ENCODE results near the gene ALDOB. TPM values are rescaled to one million over a fixed set of nuclear protein-coding genes. Genes with fewer than 3 reads are reported as not detected.
A peak's percentile ranks its signal among the peaks of the same experiment; 100 is the strongest.

ALDOB gene
- total and polyA plus RNA-seq, 2 of the 13 experiments (the other 11 are each of a cell fraction or from before 2014, with no cell fraction given): 0.29 to 0.97 TPM

GRCh38 chr9:101421653-101422065 lies 13.9 kb downstream of the ALDOB start (continued):
- no peak for TF ChIP-seq KIAA2018 (CRISPR knock-in tag; IDR thresholded peaks at IDR 0.05; ENCODE audit: borderline replicate concordance)
- no peak for TF ChIP-seq RBM22 (optimal IDR thresholded peaks at IDR 0.05; ENCODE audit: low read length)
- no peak for TF ChIP-seq ELK4 (CRISPR knock-in tag; IDR thresholded peaks at IDR 0.05; ENCODE audit: borderline replicate concordance)
- TF ChIP-seq ZNF33A (CRISPR knock-in tag; IDR thresholded peaks at IDR 0.05; ENCODE audit: borderline replicate concordance): no peak; the same call in 1 of the 2 replicates
- TF ChIP-seq PBX2 (CRISPR knock-in tag; IDR thresholded peaks at IDR 0.05): no peak
- no peak for TF ChIP-seq MZF1 (CRISPR knock-in tag; IDR thresholded peaks at IDR 0.05; ENCODE audit: borderline replicate concordance)
- no peak for TF ChIP-seq MXD3 (CRISPR knock-in tag; IDR thresholded peaks at IDR 0.05)
- no peak for TF ChIP-seq NFAT5 (CRISPR knock-in tag; IDR thresholded peaks at IDR 0.05)
- TF ChIP-seq ZBTB42 (CRISPR knock-in tag; IDR thresholded peaks at IDR 0.05): no peak
- TF ChIP-seq ZNF674 (CRISPR knock-in tag; IDR thresholded peaks at IDR 0.05; ENCODE audit: low read depth): no peak
- TF ChIP-seq NR2C2 (CRISPR knock-in tag; IDR thresholded peaks at IDR 0.05; ENCODE audit: borderline replicate concordance): peak; percentile 83
- TF ChIP-seq FOXJ3 (CRISPR knock-in tag; IDR thresholded peaks at IDR 0.05; ENCODE audit: borderline replicate concordance): peak; percentile 74; the same call in 1 of the 2 replicates
- TF ChIP-seq ZNF703 (CRISPR knock-in tag; IDR thresholded peaks at IDR 0.05; ENCODE audit: borderline replicate concordance): no peak
